ENCODE measurements around the gene MT2A.
"Not testable (repeated sequence)": the region's sequence is repeated elsewhere in the genome, so short reads cannot be mapped to it uniquely, and the experiment has no call there.

MT2A gene

GRCh38 chr16:56623184-56623583, 14.8 kb downstream of the MT2A start:
- not testable (repeated sequence) for H3K36me3 ChIP-seq (ENCODE audit: control insufficient read depth, insufficient read depth, low read length); H3K9me3 ChIP-seq (ENCODE audit: control insufficient read depth, insufficient read depth, low read depth, low read length); H3K9ac ChIP-seq (ENCODE audit: low read length); H3K27ac ChIP-seq (ENCODE audit: low read depth, low read length); H3K4me3 ChIP-seq (ENCODE audit: low read depth, low read length)
- Histone ChIP-seq H3K4me1 (ENCODE audit: control insufficient read depth, insufficient read depth, low read length) (peaks cover 36% of the 10 kb centered on the region), H3K27me3 (ENCODE audit: control insufficient read depth, insufficient read depth, low read length) (peaks cover 76% of the 10 kb centered on the region)

- H3K4me3 ChIP-seq (ENCODE audit: low read depth, low read length): no peak overlapping the region
- peaks cover 33% of the 10 kb centered on the region for H3K4me1 ChIP-seq (ENCODE audit: control insufficient read depth, insufficient read depth, low read length)
- H3K9me3 ChIP-seq (ENCODE audit: control insufficient read depth, insufficient read depth, low read depth, low read length): peaks cover 4% of the 10 kb centered on the region; the same call in 1 of the 2 replicates
- H3K27me3 ChIP-seq (ENCODE audit: control insufficient read depth, insufficient read depth, low read length): peaks cover 76% of the 10 kb centered on the region
- H3K36me3 ChIP-seq (ENCODE audit: control insufficient read depth, insufficient read depth, low read length): no peaks in the 10 kb centered on the region
- H3K9ac ChIP-seq (ENCODE audit: low read length): no peak overlapping the region
- no peak overlapping the region for H3K27ac ChIP-seq (ENCODE audit: low read depth, low read length)
Measured at GRCh38 chr16:56623637-56624036, 15.3 kb downstream of the MT2A start.

GRCh38 chr16:56625140-56625942, 17.0 kb downstream of the MT2A start, which contains the start of gene MT1E:
Gene MT1E, plus strand, starts transcription at chr16:56625781. Its CDS starts 71 bp downstream, at chr16:56625852.
- H3K36me3 ChIP-seq (ENCODE audit: control insufficient read depth, insufficient read depth, low read length): no peaks in the 10 kb centered on the region
- H3K9me3 ChIP-seq (ENCODE audit: control insufficient read depth, insufficient read depth, low read depth, low read length): peaks cover 4% of the 10 kb centered on the region; the same call in 1 of the 2 replicates
- peaks cover 76% of the 10 kb centered on the region for H3K27me3 ChIP-seq (ENCODE audit: control insufficient read depth, insufficient read depth, low read length)
- peak within 1 kb of the TSS; percentile 68 for H3K4me3 ChIP-seq (ENCODE audit: low read depth, low read length)
- H3K9ac ChIP-seq (ENCODE audit: low read length): peak within 1 kb of the TSS; percentile 60
- peaks cover 33% of the 10 kb centered on the region for H3K4me1 ChIP-seq (ENCODE audit: control insufficient read depth, insufficient read depth, low read length)
- no peak within 1 kb of the TSS for H3K27ac ChIP-seq (ENCODE audit: low read depth, low read length)

GRCh38 chr16:56625943-56626654, 17.7 kb downstream of the MT2A start:
- no peak overlapping the region for H3K27ac ChIP-seq (ENCODE audit: low read depth, low read length)
- H3K9me3 ChIP-seq (ENCODE audit: control insufficient read depth, insufficient read depth, low read depth, low read length): peaks cover 4% of the 10 kb centered on the region; the same call in 1 of the 2 replicates
- peaks cover 33% of the 10 kb centered on the region for H3K4me1 ChIP-seq (ENCODE audit: control insufficient read depth, insufficient read depth, low read length)
- H3K9ac ChIP-seq (ENCODE audit: low read length): peak overlapping the region; percentile 41
- peak overlapping the region; percentile 68 for H3K4me3 ChIP-seq (ENCODE audit: low read depth, low read length)
- H3K36me3 ChIP-seq (ENCODE audit: control insufficient read depth, insufficient read depth, low read length): no peaks in the 10 kb centered on the region
- peaks cover 83% of the 10 kb centered on the region for H3K27me3 ChIP-seq (ENCODE audit: control insufficient read depth, insufficient read depth, low read length)

GRCh38 chr16:56626685-56627084, 18.3 kb downstream of the MT2A start:
- no peak overlapping the region for H3K9ac ChIP-seq (ENCODE audit: low read length)
- peaks cover 27% of the 10 kb centered on the region for H3K4me1 ChIP-seq (ENCODE audit: control insufficient read depth, insufficient read depth, low read length)
- no peaks in the 10 kb centered on the region for H3K36me3 ChIP-seq (ENCODE audit: control insufficient read depth, insufficient read depth, low read length)
- no peak overlapping the region for H3K27ac ChIP-seq (ENCODE audit: low read depth, low read length)
- H3K9me3 ChIP-seq (ENCODE audit: control insufficient read depth, insufficient read depth, low read depth, low read length): peaks cover 4% of the 10 kb centered on the region; the same call in 1 of the 2 replicates
- peak overlapping the region; percentile 13; the same call in 1 of the 2 replicates for H3K4me3 ChIP-seq (ENCODE audit: low read depth, low read length)
- peaks cover 87% of the 10 kb centered on the region for H3K27me3 ChIP-seq (ENCODE audit: control insufficient read depth, insufficient read depth, low read length)

GRCh38 chr16:56628486-56629350, 20.3 kb downstream of the MT2A start:
- peaks cover 93% of the 10 kb centered on the region for H3K27me3 ChIP-seq (ENCODE audit: control insufficient read depth, insufficient read depth, low read length)
- peaks cover 26% of the 10 kb centered on the region for H3K4me1 ChIP-seq (ENCODE audit: control insufficient read depth, insufficient read depth, low read length)
- no peaks in the 10 kb centered on the region for H3K9me3 ChIP-seq (ENCODE audit: control insufficient read depth, insufficient read depth, low read depth, low read length)
- H3K9ac ChIP-seq (ENCODE audit: low read length): no peak overlapping the region
- H3K27ac ChIP-seq (ENCODE audit: low read depth, low read length): no peak overlapping the region
- no peaks in the 10 kb centered on the region for H3K36me3 ChIP-seq (ENCODE audit: control insufficient read depth, insufficient read depth, low read length)
- H3K4me3 ChIP-seq (ENCODE audit: low read depth, low read length): no peak overlapping the region

GRCh38 chr16:56629531-56629930, 21.1 kb downstream of the MT2A start:
- H3K36me3 ChIP-seq (ENCODE audit: control insufficient read depth, insufficient read depth, low read length): no peaks in the 10 kb centered on the region
- no peak overlapping the region for H3K9ac ChIP-seq (ENCODE audit: low read length)
- H3K4me3 ChIP-seq (ENCODE audit: low read depth, low read length): no peak overlapping the region
- H3K4me1 ChIP-seq (ENCODE audit: control insufficient read depth, insufficient read depth, low read length): peaks cover 26% of the 10 kb centered on the region
- no peak overlapping the region for H3K27ac ChIP-seq (ENCODE audit: low read depth, low read length)
- H3K27me3 ChIP-seq (ENCODE audit: control insufficient read depth, insufficient read depth, low read length): peaks cover 95% of the 10 kb centered on the region
- H3K9me3 ChIP-seq (ENCODE audit: control insufficient read depth, insufficient read depth, low read depth, low read length): no peaks in the 10 kb centered on the region

- Histone ChIP-seq H3K27ac (ENCODE audit: low read depth, low read length) (no peak overlapping the region), H3K27me3 (ENCODE audit: control insufficient read depth, insufficient read depth, low read length) (peaks cover 95% of the 10 kb centered on the region), H3K9ac (ENCODE audit: low read length) (no peak overlapping the region), H3K9me3 (ENCODE audit: control insufficient read depth, insufficient read depth, low read depth, low read length) (no peaks in the 10 kb centered on the region), H3K36me3 (ENCODE audit: control insufficient read depth, insufficient read depth, low read length) (no peaks in the 10 kb centered on the region), H3K4me1 (ENCODE audit: control insufficient read depth, insufficient read depth, low read length) (peaks cover 23% of the 10 kb centered on the region), H3K4me3 (ENCODE audit: low read depth, low read length) (no peak overlapping the region)
Measured at GRCh38 chr16:56630134-56630533, 21.8 kb downstream of the MT2A start.

GRCh38 chr16:56631197-56631596, 22.8 kb downstream of the MT2A start:
- Histone ChIP-seq H3K4me1 (ENCODE audit: control insufficient read depth, insufficient read depth, low read length) (peaks cover 25% of the 10 kb centered on the region), H3K9me3 (ENCODE audit: control insufficient read depth, insufficient read depth, low read depth, low read length) (no peaks in the 10 kb centered on the region), H3K4me3 (ENCODE audit: low read depth, low read length) (no peak overlapping the region), H3K9ac (ENCODE audit: low read length) (no peak overlapping the region), H3K36me3 (ENCODE audit: control insufficient read depth, insufficient read depth, low read length) (no peaks in the 10 kb centered on the region), H3K27me3 (ENCODE audit: control insufficient read depth, insufficient read depth, low read length) (peaks cover 95% of the 10 kb centered on the region), H3K27ac (ENCODE audit: low read depth, low read length) (no peak overlapping the region)

GRCh38 chr16:56631832-56632155, 23.4 kb downstream of the MT2A start:
- Histone ChIP-seq H3K27me3 (ENCODE audit: control insufficient read depth, insufficient read depth, low read length) (peaks cover 95% of the 10 kb centered on the region), H3K27ac (ENCODE audit: low read depth, low read length) (no peak overlapping the region), H3K9ac (ENCODE audit: low read length) (no peak overlapping the region), H3K4me3 (ENCODE audit: low read depth, low read length) (peak overlapping the region; percentile 60), H3K4me1 (ENCODE audit: control insufficient read depth, insufficient read depth, low read length) (peaks cover 20% of the 10 kb centered on the region), H3K9me3 (ENCODE audit: control insufficient read depth, insufficient read depth, low read depth, low read length) (no peaks in the 10 kb centered on the region), H3K36me3 (ENCODE audit: control insufficient read depth, insufficient read depth, low read length) (no peaks in the 10 kb centered on the region)

Data from HUES6 (cell line).